ENCODE data around the gene ADAMTS17.

Gene ADAMTS17

DNA sequence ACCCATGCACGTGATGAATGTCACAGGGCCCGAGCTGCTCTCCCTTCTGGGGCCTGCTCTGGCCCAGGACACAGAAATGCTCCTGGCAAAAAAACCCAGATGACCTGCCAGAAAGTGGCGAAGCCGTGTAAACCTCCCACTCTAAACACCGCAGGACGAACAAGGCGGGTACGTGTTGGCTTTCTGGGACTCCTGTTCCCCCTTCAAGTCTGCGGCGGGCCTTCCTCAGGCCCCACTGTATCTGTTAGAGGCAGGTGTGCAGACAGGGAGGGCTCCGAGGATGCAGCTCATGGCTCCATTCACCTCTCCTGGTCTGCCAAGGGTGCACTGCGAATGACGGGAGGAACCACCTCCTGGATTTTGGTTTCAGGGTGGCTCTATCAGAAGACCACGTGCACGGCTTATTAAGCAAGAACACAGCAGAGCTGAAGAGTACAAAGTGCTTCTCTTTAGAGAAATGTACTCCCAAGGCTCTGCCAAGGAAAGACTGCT is 173.8 kb downstream of the ADAMTS17 start:
- H3K79me2 ChIP-seq (ENCODE audit: insufficient read depth, low read length), result no peaks in the 10 kb centered on the region
- H4K20me1 ChIP-seq (ENCODE audit: insufficient read depth, low read length, poor library complexity, severe bottlenecking), result no peaks in the 10 kb centered on the region
- no peak overlapping the region for H3K4me3 ChIP-seq (ENCODE audit: low read length, poor library complexity, severe bottlenecking)
- H3K4me2 ChIP-seq (ENCODE audit: low read depth, low read length, poor library complexity, severe bottlenecking), result peak overlapping the region; percentile 53
- H3K9me3 ChIP-seq (ENCODE audit: insufficient read depth, low read depth, low read length), result no peaks in the 10 kb centered on the region; the same call in 1 of the 2 replicates
- H3K9me2 ChIP-seq (replicated peaks; ENCODE audit: low read depth, low read length), result no peaks in the 10 kb centered on the region
- H3K27me3 ChIP-seq (ENCODE audit: insufficient read depth, low read length, poor library complexity, severe bottlenecking), result no peaks in the 10 kb centered on the region
- no peaks in the 10 kb centered on the region for H3K36me3 ChIP-seq (ENCODE audit: insufficient read depth, low read length)
- peak overlapping the region; percentile 31 for H3K9ac ChIP-seq (ENCODE audit: low read depth, low read length, poor library complexity, severe bottlenecking)
- H3K4me1 ChIP-seq (ENCODE audit: insufficient read depth, low read length, poor library complexity, severe bottlenecking), result peaks cover 31% of the 10 kb centered on the region
- TF ChIP-seq, protein P1, sequence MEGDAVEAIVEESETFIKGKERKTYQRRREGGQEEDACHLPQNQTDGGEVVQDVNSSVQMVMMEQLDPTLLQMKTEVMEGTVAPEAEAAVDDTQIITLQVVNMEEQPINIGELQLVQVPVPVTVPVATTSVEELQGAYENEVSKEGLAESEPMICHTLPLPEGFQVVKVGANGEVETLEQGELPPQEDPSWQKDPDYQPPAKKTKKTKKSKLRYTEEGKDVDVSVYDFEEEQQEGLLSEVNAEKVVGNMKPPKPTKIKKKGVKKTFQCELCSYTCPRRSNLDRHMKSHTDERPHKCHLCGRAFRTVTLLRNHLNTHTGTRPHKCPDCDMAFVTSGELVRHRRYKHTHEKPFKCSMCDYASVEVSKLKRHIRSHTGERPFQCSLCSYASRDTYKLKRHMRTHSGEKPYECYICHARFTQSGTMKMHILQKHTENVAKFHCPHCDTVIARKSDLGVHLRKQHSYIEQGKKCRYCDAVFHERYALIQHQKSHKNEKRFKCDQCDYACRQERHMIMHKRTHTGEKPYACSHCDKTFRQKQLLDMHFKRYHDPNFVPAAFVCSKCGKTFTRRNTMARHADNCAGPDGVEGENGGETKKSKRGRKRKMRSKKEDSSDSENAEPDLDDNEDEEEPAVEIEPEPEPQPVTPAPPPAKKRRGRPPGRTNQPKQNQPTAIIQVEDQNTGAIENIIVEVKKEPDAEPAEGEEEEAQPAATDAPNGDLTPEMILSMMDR (conservative IDR thresholded peaks at IDR 0.05; ENCODE audit: low read length), result no peak
- TF ChIP-seq EZH2phosphoT487 (IDR thresholded peaks at IDR 0.05; ENCODE audit: borderline replicate concordance), result no peak
- H3F3A ChIP-seq (ENCODE audit: low read depth), result no peaks in the 10 kb centered on the region
- no peak overlapping the region for H2AFZ ChIP-seq (ENCODE audit: low read length)

DNA sequence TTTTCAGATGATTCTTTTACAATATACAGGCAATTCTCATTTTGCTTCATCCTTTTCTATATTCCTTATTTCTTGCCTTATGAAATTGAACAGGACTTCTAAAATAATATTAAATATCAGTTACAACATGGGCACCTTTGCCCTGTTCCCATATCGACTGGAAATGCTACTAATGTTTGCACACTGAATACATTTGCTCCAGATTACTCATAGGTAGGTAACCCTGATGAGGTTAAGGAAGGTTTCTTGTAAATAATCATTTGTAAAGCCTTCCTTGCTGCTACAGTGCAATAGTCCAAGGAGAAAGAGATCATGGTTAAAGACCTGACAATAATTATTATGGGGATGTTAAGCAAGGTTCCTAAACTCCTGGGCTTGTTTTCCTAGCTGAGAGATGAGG is 175.5 kb downstream of the ADAMTS17 start:
- H3F3A ChIP-seq (ENCODE audit: low read depth), result no peaks in the 10 kb centered on the region
- H3K4me3 ChIP-seq (ENCODE audit: low read length, poor library complexity, severe bottlenecking), result no peak overlapping the region
- no peak overlapping the region for H2AFZ ChIP-seq (ENCODE audit: low read length)
- H3K27me3 ChIP-seq (ENCODE audit: insufficient read depth, low read length, poor library complexity, severe bottlenecking), result no peaks in the 10 kb centered on the region
- H3K4me2 ChIP-seq (ENCODE audit: low read depth, low read length, poor library complexity, severe bottlenecking), result no peak overlapping the region
- H3K79me2 ChIP-seq (ENCODE audit: insufficient read depth, low read length), result no peaks in the 10 kb centered on the region
- H3K36me3 ChIP-seq (ENCODE audit: insufficient read depth, low read length), result no peaks in the 10 kb centered on the region
- H3K9ac ChIP-seq (ENCODE audit: low read depth, low read length, poor library complexity, severe bottlenecking), result no peak overlapping the region
- no peaks in the 10 kb centered on the region for H3K9me3 ChIP-seq (ENCODE audit: insufficient read depth, low read depth, low read length)
- TF ChIP-seq EZH2phosphoT487 (IDR thresholded peaks at IDR 0.05; ENCODE audit: borderline replicate concordance), result no peak
- TF ChIP-seq, protein P1 (conservative IDR thresholded peaks at IDR 0.05; ENCODE audit: low read length), result no peak
- peaks cover 31% of the 10 kb centered on the region for H3K4me1 ChIP-seq (ENCODE audit: insufficient read depth, low read length, poor library complexity, severe bottlenecking)
- H3K9me2 ChIP-seq (replicated peaks; ENCODE audit: low read depth, low read length), result no peaks in the 10 kb centered on the region
- no peaks in the 10 kb centered on the region for H4K20me1 ChIP-seq (ENCODE audit: insufficient read depth, low read length, poor library complexity, severe bottlenecking)

DNA sequence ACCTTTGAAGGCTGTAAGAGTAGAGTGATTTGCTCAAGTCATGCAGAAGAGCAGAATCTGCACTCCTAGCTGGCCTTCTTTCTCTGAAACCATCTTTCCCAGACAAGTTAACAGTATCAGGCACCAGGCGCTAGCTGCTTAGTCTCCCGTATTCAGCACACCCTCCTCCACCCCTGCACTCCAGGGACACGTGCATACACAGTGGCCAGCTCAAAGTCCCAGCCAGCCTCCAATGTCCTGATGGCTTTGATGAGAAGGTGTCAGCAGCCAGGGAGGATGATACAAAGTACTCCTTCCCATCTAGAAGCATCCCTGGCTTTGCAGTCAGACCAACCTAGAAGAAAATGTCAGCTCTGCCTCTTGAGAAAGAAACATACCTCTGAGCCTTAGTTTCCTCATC is 177.8 kb downstream of the ADAMTS17 start:
- H3K4me2 ChIP-seq (ENCODE audit: low read depth, low read length, poor library complexity, severe bottlenecking), result no peak overlapping the region
- H3K27me3 ChIP-seq (ENCODE audit: insufficient read depth, low read length, poor library complexity, severe bottlenecking), result no peaks in the 10 kb centered on the region
- no peak for TF ChIP-seq EZH2phosphoT487 (IDR thresholded peaks at IDR 0.05; ENCODE audit: borderline replicate concordance)
- TF ChIP-seq, protein P1 (conservative IDR thresholded peaks at IDR 0.05; ENCODE audit: low read length), result no peak
- H4K20me1 ChIP-seq (ENCODE audit: insufficient read depth, low read length, poor library complexity, severe bottlenecking), result no peaks in the 10 kb centered on the region
- H3K4me3 ChIP-seq (ENCODE audit: low read length, poor library complexity, severe bottlenecking), result no peak overlapping the region
- H3K9ac ChIP-seq (ENCODE audit: low read depth, low read length, poor library complexity, severe bottlenecking), result no peak overlapping the region
- H3F3A ChIP-seq (ENCODE audit: low read depth), result no peaks in the 10 kb centered on the region
- no peaks in the 10 kb centered on the region for H3K36me3 ChIP-seq (ENCODE audit: insufficient read depth, low read length)
- no peaks in the 10 kb centered on the region for H3K9me3 ChIP-seq (ENCODE audit: insufficient read depth, low read depth, low read length)
- H2AFZ ChIP-seq (ENCODE audit: low read length), result no peak overlapping the region
- peaks cover 23% of the 10 kb centered on the region for H3K4me1 ChIP-seq (ENCODE audit: insufficient read depth, low read length, poor library complexity, severe bottlenecking)
- H3K79me2 ChIP-seq (ENCODE audit: insufficient read depth, low read length), result no peaks in the 10 kb centered on the region
- no peaks in the 10 kb centered on the region for H3K9me2 ChIP-seq (replicated peaks; ENCODE audit: low read depth, low read length)
